Renal pelvis (tissue), 4 donors: Measurements from ENCODE around the gene TRIM66. TPM values are rescaled to one million over a fixed set of nuclear protein-coding genes. Genes with fewer than 3 reads are reported as not detected.
A peak's percentile ranks its signal among the peaks of the same experiment; 100 is the strongest.

ENCODE experiments used
- DNase-seq: peaks from one replicate; pipeline ENCODE4 v3.0.0-alpha.2; 2013
- polyA plus RNA-seq, 3 donors: library from polyadenylated mRNA; unstranded; fragments of 120-200 nt; gene quantifications; one replicate each; pipeline ENCODE4 v1.2.1, GENCODE V29; 2013; ENCODE audit not compliant: insufficient read length in 3 of 3

TRIM66 gene
- polyA plus RNA-seq, 3 donors, result 3.9 to 14.3 (median 11.6) TPM

GRCh38 chr11:8612522-8612921 lies 69.9 kb downstream of the TRIM66 start:
- no peak for DNase-seq

DNA sequence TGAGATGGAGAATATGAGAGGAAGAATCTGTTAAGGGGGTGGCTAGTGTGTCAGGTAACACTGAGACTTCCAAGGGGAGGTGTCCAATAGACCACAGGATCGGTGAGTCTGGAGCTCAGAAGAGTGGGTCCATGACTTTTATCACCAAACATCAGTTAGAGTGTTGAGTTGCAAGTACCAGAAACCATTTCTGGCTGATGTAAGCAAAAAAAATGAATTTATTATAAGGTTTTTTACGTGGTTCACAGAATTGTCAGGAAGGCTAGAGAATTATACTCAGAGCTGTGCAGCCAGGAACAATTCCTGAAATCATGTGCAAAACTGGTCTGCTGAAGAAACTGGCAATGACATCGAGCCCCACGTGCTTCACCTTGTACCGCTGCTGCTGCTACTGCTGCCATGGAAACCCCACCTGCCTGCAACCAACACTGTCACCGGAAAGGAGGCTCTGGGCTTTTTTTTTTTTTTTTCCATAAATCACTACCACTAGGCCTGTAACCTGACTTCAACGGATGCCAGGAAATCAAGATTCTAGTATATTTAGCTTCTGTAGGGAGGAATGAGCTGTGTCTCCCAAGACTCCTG lies 71.8 kb downstream of the TRIM66 start:
- peak; percentile 87 for DNase-seq

GRCh38 chr11:8608652-8609051 lies 73.8 kb downstream of the TRIM66 start:
- DNase-seq, result no peak

GRCh38 chr11:8605971-8606563 lies 76.4 kb downstream of the TRIM66 start:
- no peak for DNase-seq

DNA sequence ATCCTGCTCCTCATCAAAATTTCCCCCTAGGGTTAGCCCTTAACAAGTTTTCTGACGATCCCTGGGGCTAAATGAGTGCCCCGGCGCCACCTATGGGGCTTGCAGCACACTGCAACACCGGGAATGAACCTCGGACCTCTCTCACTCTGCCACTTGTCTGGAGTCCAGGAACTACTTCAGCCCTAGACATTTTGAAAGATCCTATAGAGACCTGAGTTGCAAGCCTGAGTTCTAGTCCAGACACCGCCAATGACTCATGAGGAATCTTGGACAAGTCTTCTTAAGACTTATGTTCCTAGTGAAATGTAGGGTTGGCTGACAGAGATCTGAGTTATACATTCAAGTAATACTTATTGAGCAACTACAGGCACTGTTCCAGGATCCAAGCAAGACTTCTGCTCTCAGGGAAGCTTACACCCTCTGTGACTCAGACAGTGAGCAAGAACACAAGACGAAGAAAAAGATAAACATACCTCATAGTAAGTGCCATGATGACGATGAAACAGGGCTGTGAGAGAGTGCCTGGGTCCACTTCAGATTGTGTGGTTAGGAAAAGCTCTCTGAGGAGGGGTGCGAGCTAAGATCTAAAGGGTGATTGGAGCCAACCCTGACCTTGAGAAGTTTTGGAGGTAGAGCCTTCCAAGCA lies 78.3 kb downstream of the TRIM66 start:
- DNase-seq, result no peak

DNA sequence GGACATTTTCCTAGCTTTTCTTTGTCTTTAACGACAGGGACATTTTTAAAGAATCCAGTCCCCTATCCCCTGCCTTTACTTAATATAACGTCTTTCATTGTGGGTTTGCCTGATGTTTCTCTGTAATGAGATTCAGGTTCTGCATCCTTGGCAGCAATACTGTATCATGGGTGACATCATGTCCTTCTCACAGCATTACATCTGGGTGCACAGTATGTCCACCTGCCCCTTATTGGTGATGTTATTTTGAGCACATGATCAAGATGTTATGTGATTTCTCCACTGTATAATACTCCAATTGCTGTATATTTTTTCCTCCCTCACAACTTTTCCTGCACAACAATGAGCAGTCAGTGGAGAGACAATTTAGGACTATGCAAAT lies 78.8 kb downstream of the TRIM66 start:
- no peak for DNase-seq

DNA sequence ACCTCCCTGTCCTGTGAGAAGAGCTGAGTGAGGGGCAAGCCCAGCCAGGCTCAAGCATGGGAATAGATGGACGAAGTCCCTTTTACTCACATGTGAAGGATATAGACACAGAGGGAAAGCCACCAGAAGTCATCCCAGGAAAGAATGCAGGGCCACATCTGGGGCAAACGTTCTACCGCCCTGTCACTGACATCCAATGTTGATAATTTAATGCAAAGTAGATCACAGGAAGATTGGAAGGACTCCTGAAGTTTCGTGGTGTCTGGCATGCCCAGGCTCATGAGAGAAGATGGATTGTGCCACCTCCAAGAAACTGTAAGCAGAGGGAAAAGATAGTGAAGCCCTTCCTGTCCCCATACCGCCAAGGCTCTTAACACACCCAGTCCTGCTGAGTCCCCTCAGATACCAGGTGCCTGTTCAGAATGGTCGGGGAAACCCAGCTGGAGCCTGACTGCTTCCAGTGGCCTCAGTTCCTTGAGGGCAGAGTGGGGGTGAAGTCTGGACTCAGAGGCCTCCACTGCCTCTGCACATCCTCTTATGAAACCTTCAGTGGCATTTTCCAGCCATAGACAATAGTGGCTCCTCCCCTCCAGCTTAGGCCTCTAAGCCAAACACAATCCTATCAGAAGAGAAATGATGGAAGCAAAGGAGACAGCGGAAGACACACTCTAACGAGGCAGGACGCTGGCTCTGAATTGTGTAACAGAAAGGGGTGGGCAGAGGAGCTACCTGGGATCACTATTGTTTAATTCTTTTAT lies 80.9 kb downstream of the TRIM66 start:
- DNase-seq, result no peak

DNA sequence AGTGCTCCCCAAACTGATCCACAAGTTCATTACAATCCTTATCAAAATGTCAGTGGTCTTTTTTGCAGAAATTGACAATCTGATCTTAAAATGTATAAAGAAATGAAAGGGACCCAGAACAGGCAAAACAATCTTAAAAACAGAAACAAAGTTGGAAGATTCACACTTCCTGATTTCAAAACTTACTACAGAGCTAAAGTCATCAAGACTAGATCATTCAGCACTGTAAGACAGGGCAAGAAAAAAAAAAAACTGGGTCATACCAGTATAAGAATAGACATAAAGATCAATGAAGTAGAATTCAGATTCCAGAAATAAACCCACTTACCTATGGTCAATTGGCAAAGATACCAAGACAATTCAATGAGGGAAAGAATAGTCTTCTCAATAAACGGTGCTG lies 84.0 kb downstream of the TRIM66 start:
- no peak for DNase-seq

DNA sequence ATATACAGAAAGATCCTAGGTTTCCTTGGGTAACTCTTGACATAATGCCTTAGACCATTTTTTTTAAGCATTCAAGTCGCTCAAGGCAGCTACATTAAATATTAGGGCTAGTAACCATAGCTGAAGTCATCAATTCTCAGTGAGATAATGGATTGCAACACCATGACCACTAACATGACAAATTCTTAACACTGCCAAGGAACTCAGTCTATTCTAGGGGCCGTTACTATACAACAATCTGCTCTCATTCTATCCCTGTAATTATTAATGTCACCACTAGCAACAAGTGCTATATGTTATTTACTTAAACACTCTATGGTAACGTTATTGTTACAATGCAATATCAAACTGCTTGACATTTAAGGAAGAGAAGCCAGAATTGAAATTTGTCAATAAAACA lies 85.3 kb downstream of the TRIM66 start:
- DNase-seq, result no peak

- no peak for DNase-seq
Observed at GRCh38 chr11:8596504-8597046, 85.9 kb downstream of the TRIM66 start.

DNA sequence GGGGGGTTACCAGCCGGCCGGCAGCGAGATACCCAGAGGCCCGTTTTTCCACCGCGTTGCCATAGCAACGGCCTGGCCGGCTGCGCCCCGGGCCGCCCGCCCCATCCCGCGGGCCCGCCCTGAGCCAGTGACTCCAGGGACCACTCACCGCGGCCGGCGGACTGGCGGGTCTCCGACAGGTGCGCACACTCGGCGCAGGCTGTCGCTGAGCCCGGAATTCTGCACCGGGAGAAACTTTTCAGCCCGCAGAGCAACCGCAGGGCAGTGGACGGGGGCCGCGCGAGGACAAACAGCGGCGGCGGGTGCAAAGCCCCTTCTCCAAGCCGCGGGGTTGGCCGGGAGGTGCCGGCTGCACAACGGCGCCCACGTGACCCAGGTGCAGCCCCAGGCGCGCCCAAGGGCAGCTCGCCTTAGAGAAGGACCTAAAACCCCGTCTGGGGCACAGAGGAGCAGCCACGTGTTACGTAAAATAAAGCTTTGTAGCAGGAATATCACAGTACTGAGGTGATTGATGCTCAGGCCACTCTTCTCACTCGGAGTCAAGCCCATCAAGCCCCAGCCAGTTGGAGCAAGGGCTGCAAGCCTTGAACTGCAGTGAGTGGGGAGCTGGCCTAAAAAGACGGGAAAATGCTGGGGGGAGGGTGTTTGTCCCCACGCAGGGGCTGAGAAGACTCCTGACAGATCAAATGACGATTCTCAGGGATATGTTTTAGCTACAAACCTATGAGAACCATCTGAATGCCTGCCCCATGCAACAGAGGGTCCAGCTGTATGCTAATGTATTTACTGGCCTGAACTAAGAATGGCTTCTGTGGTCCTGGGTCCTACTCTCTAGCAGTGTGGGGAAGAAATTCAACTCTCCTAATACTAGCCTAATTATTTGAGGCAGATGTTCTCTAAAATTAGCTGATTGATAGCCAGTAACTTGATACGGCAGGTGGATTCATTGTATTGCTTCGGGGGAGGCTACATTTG lies 88.2 kb downstream of the TRIM66 start, which contains the start of gene STK33:
STK33 (minus strand) TSS at position 294 of the 975 bp plus-strand sequence. CDS start 119,323 bp downstream, outside the sequence.
- DNase-seq, result peak; percentile 51

DNA sequence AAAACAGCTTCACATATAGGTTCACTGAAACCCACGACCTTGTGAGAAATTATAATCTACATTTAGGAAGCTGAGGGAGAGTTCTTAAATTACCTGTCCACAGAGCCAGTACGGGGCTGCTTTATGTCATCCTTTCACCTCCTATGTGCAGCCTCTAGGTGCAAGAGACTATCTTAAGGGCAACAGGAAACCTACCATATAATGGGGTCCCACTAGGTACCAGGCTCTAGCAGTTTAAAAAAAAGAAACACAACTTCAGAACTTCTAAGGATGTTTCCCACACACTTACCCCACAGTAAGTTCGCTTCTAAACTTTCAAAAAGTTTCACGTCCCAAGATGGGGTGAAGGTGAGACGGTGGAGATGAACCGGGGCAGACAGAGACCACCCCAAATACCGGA lies 89.0 kb downstream of the TRIM66 start:
- no peak for DNase-seq

- DNase-seq, result no peak
Observed at GRCh38 chr11:8587915-8588314, 94.5 kb downstream of the TRIM66 start.

DNA sequence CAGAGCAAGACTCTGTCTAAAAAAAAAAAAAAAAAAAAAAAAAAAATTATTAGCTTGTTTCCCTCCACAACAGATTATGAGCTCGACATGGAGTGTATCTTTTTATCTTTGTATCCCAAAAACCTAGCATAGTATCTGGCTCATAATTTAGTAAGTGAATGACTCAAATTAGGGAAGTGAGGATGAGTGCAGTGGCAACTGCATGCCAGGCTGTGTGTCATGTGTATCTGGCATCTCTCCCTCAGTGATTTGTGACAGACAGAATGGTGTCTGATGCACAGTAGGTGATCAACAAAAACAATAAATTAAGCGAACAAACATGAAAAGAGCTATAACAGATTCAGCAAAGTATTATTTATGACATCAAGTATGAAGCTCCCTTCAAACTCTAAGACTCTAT lies 95.7 kb downstream of the TRIM66 start:
- no peak for DNase-seq

DNA sequence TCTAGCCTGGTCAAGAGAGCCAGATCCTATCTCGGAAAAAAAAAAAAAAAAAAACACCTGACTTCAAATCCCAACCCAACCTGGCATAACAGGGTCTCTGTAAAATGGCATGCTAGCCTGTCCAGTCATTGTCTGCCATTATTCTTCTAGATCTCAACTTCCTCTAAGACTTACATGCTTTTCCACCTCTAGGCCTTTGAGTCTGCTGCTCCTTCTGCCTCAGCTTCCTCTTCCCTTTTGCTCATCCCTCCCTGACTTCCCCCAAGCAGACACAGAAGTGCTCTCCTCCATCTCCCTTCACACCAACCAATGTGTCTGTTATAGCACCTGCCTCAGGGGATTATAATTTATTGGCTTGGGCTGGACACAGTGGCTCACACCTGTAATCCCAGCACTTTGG lies 96.3 kb downstream of the TRIM66 start:
- DNase-seq, result no peak

DNA sequence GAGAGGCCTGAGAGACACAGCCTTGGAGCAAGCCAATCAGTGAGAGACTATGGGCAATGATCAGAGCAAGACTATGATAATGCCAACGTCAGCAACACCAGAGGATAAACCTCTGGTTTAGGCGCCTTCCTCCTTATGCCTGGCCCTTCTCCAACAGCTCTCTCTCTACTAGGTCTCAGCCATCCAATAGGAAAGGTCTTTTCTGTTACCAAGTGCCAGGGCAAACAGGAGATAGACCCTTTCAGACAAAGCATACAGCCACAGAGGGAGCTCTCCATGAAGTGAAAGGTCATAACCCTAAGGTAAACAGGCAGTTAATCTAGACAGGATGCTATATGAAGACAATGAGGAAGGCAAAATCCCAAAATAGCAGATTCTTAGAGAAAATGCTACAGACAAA lies 98.0 kb downstream of the TRIM66 start:
- no peak for DNase-seq

DNA sequence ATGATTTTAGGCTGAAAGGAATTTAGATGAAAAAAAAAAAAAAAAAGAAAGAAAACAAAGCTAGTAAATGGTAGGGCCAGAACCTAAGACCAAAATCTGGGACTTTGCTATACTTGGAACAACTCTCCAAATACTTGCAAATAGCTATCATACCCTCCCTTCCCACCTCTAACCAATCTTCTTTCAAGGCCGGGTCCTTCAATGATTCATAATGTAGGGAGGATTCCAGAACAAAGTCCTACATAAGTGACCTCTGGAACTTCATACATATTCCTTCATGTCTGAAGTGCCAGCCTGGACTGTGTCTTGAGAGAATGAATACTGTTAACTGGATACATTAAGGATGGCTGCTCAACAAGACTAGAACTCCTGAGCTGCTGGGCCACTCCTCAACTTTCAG lies 98.4 kb downstream of the TRIM66 start:
- DNase-seq, result no peak

- no peak for DNase-seq
Observed at GRCh38 chr11:8581300-8581699, 101.2 kb downstream of the TRIM66 start.

DNA sequence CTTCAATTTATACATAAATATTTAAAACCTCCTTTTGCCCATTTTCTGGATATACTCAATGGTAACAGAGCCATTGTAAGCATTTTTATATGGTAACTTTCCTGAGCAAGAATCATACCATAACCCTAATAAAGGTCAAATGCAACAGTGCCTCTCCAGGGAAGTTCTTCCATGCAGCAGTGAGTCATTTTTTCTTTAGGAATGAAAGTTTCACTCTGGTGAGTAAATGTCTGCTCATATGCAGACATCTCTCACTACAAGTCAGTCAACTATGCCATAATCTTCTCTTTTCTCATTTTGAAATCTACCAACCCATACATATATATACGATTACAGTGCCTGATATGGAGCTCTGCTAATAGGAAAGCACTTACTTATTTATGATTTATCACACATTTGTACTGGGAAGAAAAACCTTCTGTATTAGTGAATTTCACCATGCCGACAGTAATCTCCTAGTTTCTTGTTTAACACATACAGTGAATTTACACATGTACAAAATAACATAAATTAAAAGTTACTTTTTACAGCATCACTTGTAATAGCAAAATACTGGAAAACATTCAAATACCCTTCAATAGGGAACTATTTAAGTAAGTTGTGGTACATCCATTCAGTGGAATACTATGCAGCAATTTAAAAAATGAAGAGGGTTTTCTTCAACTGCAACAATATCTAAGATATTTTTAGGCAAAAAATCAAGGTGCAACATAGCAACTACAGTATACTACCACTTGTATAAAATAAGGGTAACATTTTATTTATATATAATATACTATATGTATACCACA lies 104.5 kb downstream of the TRIM66 start:
- DNase-seq, result no peak

GRCh38 chr11:8574798-8575197 lies 107.7 kb downstream of the TRIM66 start:
- no peak for DNase-seq
